Gastrocnemius medialis (tissue), 4 donors: ENCODE data around the gene CCDC91.

Experiments used
- POLR2A ChIP-seq, 2 donors: fragments of 450-650 bp; IDR thresholded peaks; one replicate each; pipeline ENCODE4 v1.6.1; 2017; ENCODE audit warnings: antibody characterized with exemption in 2 of 2, mild to moderate bottlenecking in 2 of 2, moderate library complexity in 2 of 2
- TF ChIP-seq, protein P1 (sequence below), 5 experiments: fragments of 450-650 bp in 3 of 5; fragments of 200-600 bp in 2 of 5; sonication (generic) in 2 of 5; IDR thresholded peaks in 4 of 5; conservative IDR thresholded peaks in 1 of 5; 1 replicate in 4 of 5; 2 replicates in 1 of 5; pipeline ENCODE4 v1.5.1; 2016 to 2019; ENCODE audit warnings: antibody characterized with exemption in 5 of 5, mild to moderate bottlenecking in 3 of 5, moderate library complexity in 3 of 5

DNA sequence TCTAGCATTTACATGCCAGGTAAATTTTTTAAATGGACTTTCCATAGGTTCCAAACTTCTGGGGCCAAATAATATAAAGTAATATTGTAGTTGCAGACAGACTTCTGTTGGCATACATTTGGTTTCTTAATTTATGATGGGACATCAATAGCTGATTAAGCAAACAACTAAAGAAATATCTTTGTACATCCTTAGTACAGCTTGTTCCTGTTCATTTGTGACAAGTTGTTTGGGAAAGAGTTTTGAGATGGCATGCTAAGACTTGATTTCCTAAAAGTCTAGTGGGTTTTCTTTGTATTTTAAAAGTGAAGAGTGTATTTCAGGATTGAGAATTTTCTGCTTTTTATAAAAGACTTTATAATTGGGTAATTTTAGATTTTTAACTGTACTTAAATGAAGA, 41.0 kb downstream of the CCDC91 start:
- TF ChIP-seq, protein P1, sequence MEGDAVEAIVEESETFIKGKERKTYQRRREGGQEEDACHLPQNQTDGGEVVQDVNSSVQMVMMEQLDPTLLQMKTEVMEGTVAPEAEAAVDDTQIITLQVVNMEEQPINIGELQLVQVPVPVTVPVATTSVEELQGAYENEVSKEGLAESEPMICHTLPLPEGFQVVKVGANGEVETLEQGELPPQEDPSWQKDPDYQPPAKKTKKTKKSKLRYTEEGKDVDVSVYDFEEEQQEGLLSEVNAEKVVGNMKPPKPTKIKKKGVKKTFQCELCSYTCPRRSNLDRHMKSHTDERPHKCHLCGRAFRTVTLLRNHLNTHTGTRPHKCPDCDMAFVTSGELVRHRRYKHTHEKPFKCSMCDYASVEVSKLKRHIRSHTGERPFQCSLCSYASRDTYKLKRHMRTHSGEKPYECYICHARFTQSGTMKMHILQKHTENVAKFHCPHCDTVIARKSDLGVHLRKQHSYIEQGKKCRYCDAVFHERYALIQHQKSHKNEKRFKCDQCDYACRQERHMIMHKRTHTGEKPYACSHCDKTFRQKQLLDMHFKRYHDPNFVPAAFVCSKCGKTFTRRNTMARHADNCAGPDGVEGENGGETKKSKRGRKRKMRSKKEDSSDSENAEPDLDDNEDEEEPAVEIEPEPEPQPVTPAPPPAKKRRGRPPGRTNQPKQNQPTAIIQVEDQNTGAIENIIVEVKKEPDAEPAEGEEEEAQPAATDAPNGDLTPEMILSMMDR (IDR thresholded peaks at IDR 0.05 in 4 of 5, conservative IDR thresholded peaks at IDR 0.05 in 1 of 5) = no peak
- no peak for TF ChIP-seq POLR2A (IDR thresholded peaks at IDR 0.05)
